HG02885 (cell line): ENCODE results near the gene TAF11L12.
"Not testable (repeated sequence)": the region's sequence is repeated elsewhere in the genome, so short reads cannot be mapped to it uniquely, and the experiment has no call there.

Experiments
- ATAC-seq: cut with Tn5 transposase; IDR thresholded peaks from one replicate; pipeline ENCODE4 v1.9.1; 2021; ENCODE audit warnings: mild to moderate bottlenecking; ENCODE audit not compliant: unreplicated experiment, poor library complexity

Gene TAF11L12

DNA sequence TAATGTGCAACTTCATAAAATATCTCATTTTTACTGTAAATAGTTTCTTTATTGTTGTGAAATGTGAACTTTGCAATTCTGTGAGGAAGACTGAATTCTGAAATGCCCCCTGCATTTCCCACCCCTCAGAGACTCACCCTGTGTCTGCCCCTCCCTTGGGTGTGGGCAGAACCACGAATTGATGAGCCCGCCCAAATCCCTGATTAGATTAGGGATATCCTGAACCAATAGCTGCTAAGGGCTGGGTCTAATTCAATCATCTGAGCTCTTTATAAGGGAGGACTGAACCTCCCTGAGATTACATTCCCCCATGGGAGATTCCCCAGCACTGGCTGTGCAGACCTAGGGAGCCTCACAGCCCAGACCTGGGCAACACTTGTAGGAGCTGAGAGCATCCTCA is at the start of gene TAF11L12:
Gene TAF11L12, plus strand, starts transcription at position 301 of the 400 bp plus-strand sequence.
- ATAC-seq = not testable (repeated sequence)

- not testable (repeated sequence) for ATAC-seq
Measured at GRCh38 chr5:17585658-17586057, 24.5 kb upstream of the TAF11L12 start, which contains the start of gene TAF11L7. Gene TAF11L7, minus strand, starts transcription at chr5:17585758.

DNA sequence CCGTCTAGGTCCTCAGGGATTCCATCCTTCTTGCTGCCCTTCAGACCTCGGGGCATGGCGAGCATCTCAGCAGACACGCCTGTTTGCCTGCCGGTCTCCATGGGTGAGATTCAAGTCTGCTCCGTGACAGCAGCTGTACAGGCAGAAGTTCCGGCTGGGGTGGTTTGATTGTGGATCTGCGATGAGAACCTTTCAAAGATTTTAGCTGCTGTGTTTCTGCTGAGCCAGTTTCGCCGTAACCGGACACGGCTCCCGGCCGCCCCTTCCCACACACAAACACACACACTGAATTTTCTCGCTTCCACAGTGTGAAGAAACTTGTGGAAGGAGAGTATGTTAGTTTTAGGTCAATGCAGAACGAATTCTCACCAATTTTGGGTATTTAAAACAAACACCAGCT is 19.3 kb upstream of the TAF11L12 start, which contains the start of gene TAF11L8:
Gene TAF11L8, minus strand, starts transcription at position 101 of the 400 bp plus-strand sequence.
- not testable (repeated sequence) for ATAC-seq

GRCh38 chr5:17594255-17594654 is 15.9 kb upstream of the TAF11L12 start, which contains the start of gene TAF11L9:
Gene TAF11L9, minus strand, starts transcription at chr5:17594394.
- ATAC-seq = not testable (repeated sequence)

DNA sequence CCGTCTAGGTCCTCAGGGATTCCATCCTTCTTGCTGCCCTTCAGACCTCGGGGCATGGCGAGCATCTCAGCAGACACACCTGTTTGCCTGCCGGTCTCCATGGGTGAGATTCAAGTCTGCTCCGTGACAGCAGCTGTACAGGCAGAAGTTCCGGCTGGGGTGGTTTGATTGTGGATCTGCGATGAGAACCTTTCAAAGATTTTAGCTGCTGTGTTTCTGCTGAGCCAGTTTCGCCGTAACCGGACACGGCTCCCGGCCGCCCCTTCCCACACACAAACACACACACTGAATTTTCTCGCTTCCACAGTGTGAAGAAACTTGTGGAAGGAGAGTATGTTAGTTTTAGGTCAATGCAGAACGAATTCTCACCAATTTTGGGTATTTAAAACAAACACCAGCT is 12.5 kb upstream of the TAF11L12 start, which contains the start of gene TAF11L10:
Gene TAF11L10, minus strand, starts transcription at position 101 of the 400 bp plus-strand sequence.
- not testable (repeated sequence) for ATAC-seq

- not testable (repeated sequence) for ATAC-seq
Measured at GRCh38 chr5:17603880-17604279, 6.3 kb upstream of the TAF11L12 start, which contains the start of gene TAF11L11. Gene TAF11L11, plus strand, starts transcription at chr5:17604183.

GRCh38 chr5:17604951-17605350 is 5.2 kb upstream of the TAF11L12 start:
- ATAC-seq = no peak

- not testable (repeated sequence) for ATAC-seq
Measured at GRCh38 chr5:17607461-17607860, 2.7 kb upstream of the TAF11L12 start.

DNA sequence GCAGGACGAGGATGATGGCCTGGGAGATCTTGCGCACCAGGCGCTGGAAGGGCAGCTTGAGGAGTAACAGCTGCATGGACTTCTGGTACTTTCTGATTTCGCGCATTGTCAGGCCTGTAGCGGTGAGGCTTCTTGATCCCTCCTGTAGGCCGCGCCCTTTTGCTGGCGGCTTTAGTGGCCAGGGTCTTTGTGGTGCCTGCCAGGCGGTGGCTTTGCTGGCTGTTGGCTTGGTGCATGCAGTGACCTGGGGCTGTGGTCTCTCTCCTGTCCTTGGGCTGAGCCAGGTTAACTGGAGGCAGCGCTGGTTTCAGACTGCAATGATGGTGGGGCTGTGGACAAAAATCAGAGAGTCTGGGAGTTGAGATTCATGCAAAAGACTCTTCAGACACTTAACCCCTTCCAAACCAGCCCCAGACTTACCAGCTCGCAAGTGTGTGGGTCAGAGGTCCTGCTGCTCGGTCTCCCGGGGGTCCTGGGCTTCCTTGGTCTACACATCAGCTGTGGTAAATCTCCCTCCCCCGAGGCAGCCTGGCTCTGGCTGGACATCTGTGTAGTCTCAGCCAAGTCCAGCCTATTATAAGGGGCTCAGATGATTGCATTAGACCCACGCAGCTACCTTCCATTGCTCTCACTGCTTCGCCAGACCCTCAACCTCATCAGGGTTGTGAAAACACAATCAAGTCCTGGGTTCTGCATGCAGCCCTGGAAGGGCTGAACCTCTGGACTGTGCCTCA is 4.8 kb downstream of the TAF11L12 start:
- ATAC-seq = no peak

DNA sequence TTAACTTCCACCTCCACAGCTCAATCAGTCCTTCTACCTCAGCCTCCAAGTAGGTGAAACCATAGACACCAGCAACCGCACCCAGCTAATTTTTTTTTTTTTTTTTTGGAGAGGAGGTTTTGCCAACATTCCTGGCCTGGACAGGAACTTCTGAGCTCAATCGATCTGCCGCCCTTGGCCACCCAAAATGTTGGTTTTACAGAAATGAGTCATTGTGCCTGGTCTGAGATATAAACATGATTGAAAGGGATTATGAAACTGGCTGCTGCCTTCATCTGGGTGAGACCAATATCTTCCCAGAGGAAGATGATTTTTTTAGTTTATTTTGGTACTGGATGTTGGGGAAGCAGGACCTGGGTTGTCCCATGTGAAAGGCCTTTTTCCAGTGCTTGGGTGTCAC is 9.2 kb downstream of the TAF11L12 start:
- no peak for ATAC-seq

DNA sequence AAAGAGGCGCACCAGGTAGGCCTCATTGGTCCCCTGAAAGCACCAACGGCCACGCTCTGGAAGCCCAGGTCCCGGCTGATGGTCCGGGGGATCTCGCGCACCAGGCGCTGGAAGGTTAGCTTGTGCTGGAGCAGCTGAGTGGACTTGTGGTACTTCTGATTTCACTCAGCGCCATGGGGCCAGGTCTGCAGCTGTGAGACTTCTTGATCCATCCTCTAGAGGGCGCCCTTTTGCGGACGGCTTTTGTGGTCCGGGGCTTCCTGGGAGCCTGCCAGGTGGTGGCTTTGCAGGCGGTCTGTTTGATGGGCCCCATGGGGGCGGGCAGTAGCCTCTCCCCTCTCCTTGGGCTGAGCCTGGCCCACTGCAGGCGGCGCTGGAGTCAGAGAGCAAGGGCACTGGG is 10.4 kb downstream of the TAF11L12 start:
- ATAC-seq = no peak

- no peak for ATAC-seq
Measured at GRCh38 chr5:17625686-17626085, 15.5 kb downstream of the TAF11L12 start.

DNA sequence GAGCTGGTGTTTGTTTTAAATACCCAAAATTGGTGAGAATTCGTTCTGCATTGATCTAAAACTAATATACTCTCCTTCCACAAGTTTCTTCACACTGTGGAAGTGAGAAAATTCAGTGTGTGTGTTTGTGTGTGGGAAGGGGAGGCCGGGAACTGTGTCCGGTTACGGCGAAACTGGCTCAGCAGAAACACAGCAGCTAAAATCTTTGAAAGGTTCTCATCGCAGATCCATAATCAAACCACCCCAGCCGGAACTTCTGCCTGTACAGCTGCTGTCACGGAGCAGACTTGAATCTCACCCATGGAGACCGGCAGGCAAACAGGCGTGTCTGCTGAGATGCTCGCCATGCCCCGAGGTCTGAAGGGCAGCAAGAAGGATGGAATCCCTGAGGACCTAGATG is 21.6 kb downstream of the TAF11L12 start, which contains the start of gene TAF11L13:
Gene TAF11L13, plus strand, starts transcription at position 301 of the 400 bp plus-strand sequence.
- ATAC-seq = not testable (repeated sequence)

- no peak for ATAC-seq
Measured at GRCh38 chr5:17634160-17634559, 24.0 kb downstream of the TAF11L12 start, which contains the start of gene TAF11L14. Gene TAF11L14, plus strand, starts transcription at chr5:17634460.

DNA sequence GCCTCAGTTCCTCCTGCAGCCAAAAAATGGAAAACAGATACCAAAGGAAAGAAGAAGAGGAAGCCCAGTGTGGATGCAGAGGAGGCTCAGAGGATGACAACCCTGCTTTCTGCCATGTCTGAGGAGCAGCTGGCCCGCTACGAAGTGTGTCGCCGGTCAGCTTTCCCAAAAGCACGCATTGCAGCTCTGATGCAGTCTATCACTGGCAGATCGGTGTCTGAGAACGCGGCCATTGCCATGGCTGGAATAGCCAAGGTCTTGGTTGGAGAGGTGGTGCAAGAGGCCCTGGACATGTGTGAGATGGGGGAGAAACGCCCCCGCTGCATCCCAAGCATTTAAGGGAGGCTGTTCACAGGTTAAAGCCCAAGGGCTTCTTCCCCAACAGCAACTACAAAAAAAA is 39.0 kb downstream of the TAF11L12 start:
- ATAC-seq = not testable (repeated sequence)

DNA sequence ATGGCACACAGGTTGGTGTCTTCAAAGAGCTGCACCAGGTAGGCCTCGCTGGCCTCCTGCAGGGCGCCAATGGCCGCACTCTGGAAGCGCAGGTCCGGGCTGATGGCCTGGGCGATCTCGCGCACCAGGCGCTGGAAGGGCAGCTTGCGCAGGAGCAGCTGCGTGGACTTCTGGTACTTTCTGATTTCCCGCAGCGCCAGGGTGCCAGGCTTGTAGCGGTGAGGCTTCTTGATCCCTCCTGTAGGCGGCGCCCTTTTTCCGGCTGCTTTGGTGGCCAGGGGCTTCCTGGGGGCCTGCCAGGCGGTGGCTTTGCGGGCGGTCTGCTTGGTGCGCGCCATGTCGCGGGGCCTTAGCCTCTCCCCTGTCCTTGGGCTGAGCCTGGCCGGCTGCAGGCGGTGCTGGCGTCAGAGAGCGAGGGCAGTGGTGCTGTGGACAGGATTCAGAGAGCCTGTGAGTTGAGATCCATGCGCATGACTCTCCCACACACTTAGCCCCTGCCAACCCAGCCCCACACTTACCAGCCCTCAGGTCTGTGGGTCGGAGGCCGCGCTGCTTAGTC is 45.1 kb downstream of the TAF11L12 start:
- ATAC-seq = not testable (repeated sequence)

DNA sequence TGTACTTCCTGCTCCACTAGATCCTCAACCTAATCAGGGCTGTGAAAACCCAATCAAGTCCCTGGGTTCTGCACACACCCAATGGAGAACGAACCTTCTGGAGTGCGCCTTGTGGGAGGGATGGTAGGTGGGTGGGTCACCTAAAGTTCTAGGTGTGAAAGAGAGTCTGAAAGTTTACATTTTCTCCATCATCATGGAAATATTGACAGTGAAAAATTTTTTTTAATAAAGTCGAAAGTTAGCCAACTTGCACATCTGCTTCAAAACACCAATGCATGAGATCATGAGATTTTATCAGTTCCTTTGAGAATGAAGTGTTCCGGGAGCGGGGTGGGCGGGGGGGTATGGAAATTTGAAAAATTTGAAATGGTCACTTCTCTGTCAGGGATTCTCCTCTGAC is 45.7 kb downstream of the TAF11L12 start:
- ATAC-seq = no peak
